Naive thymus-derived CD4-positive, alpha-beta T cell (primary cell): Measurements from ENCODE around the gene ZNF33B. TPM values are rescaled to one million over a fixed set of nuclear protein-coding genes. Genes with fewer than 3 reads are reported as not detected.
A peak's percentile ranks its signal among the peaks of the same experiment; 100 is the strongest.

Experiments used
- ATAC-seq: fragments of 150-1000 bp; cut with Tn5 transposase; 2 replicates; pipeline ENCODE4 v1.10.0; 2021; ENCODE audit warnings: mild to moderate bottlenecking, moderate library complexity
- CTCF ChIA-PET: fragments of 350-600 bp; sonication (Branson Sonifier 250); formaldehyde crosslinking; loops from one replicate; lab custom pipeline; 2021; ENCODE audit warnings: antibody characterized with exemption; lab: Charles Lee
- POLR2A ChIA-PET: fragments of 350-600 bp; sonication (Branson Sonifier 250); formaldehyde crosslinking; loops from one replicate; lab custom pipeline; 2021; ENCODE audit warnings: antibody characterized with exemption, inconsistent platforms; lab: Charles Lee
- DNase-seq, 9 donors: peaks; one replicate each; pipeline versions ENCODE4 v3.0.0 to v3.0.0-alpha.2; 2020 to 2022; ENCODE audit warnings: mixed read lengths in 1 of 9
- H3K27ac ChIP-seq: one replicate; pipeline ENCODE4 v1.7.0; 2013; ENCODE audit warnings: mild to moderate bottlenecking, low read depth, low read length, moderate library complexity
- H3K27me3 ChIP-seq, 2 donors: one replicate each; pipeline ENCODE4 v1.7.0; 2013; ENCODE audit warnings: low read length in 2 of 2, mild to moderate bottlenecking in 2 of 2, moderate library complexity in 2 of 2; ENCODE audit not compliant: control insufficient read depth in 2 of 2, insufficient read depth in 2 of 2
- H3K36me3 ChIP-seq, 3 experiments: 1 replicate in 2 of 3; 2 replicates in 1 of 3; pipeline ENCODE4 v1.7.0; 2013; ENCODE audit warnings: low read length in 3 of 3, mild to moderate bottlenecking in 3 of 3, moderate library complexity in 1 of 3; ENCODE audit not compliant: insufficient read depth in 3 of 3, control insufficient read depth in 2 of 3
- H3K4me1 ChIP-seq, 2 donors: one replicate each; pipeline ENCODE4 v1.7.0; 2013; ENCODE audit warnings: low read length in 2 of 2, mild to moderate bottlenecking in 2 of 2, moderate library complexity in 1 of 2; ENCODE audit not compliant: control insufficient read depth in 2 of 2, insufficient read depth in 2 of 2
- H3K4me3 ChIP-seq: 2 replicates; pipeline ENCODE4 v1.7.0; 2013; ENCODE audit warnings: mild to moderate bottlenecking, low read length
- H3K9me3 ChIP-seq, 3 experiments: 1 replicate in 2 of 3; 2 replicates in 1 of 3; pipeline ENCODE4 v1.7.0; 2013; ENCODE audit warnings: low read length in 3 of 3; ENCODE audit not compliant: control insufficient read depth in 2 of 3
- H3K27ac Mint-ChIP-seq, 9 donors: one replicate each; pipeline ENCODE4 v1.8.0; 2020 to 2022; ENCODE audit warnings: mixed read lengths in 9 of 9, mild to moderate bottlenecking in 8 of 9, moderate library complexity in 5 of 9, inconsistent platforms in 2 of 9
- H3K27me3 Mint-ChIP-seq, 5 donors: one replicate each; pipeline ENCODE4 v1.8.0; 2021 to 2022; ENCODE audit warnings: mixed read lengths in 5 of 5, mild to moderate bottlenecking in 1 of 5
- H3K36me3 Mint-ChIP-seq, 5 donors: one replicate each; pipeline ENCODE4 v1.8.0; 2020 to 2022; ENCODE audit warnings: mixed read lengths in 5 of 5, mild to moderate bottlenecking in 3 of 5, inconsistent platforms in 1 of 5
- H3K4me1 Mint-ChIP-seq, 7 donors: one replicate each; pipeline ENCODE4 v1.8.0; 2020 to 2022; ENCODE audit warnings: mixed read lengths in 7 of 7, mild to moderate bottlenecking in 3 of 7, inconsistent platforms in 1 of 7
- H3K4me3 Mint-ChIP-seq, 10 donors: one replicate each; pipeline ENCODE4 v1.8.0; 2020 to 2022; ENCODE audit warnings: mild to moderate bottlenecking in 10 of 10, mixed read lengths in 10 of 10, moderate library complexity in 6 of 10, inconsistent platforms in 2 of 10
- H3K9me3 Mint-ChIP-seq, 11 donors: one replicate each; pipeline ENCODE4 v1.8.0; 2020 to 2022; ENCODE audit warnings: mixed read lengths in 11 of 11, mild to moderate bottlenecking in 4 of 11, inconsistent platforms in 1 of 11, moderate library complexity in 1 of 11
- intact Hi-C, 2 donors: fragments of 100-400 bp; cut with micrococcal nuclease; formaldehyde crosslinking; loops; one replicate each; pipeline ENCODE4 v1.15.1; 2023
- polyA plus RNA-seq, 2 donors: library from polyadenylated mRNA; unstranded; fragments of 300-500 nt; fragmentation: Illumina TruSeq; gene quantifications; one replicate each; pipeline ENCODE4 v1.2.3, GENCODE V29; 2021
- total RNA-seq, 6 experiments: library from RNA in 5 of 6; stranded (reverse) in 5 of 6; gene quantifications; 1 replicate in 5 of 6; 2 replicates in 1 of 6; pipeline ENCODE4 v1.2.3 and lab custom pipeline; 2021 to 2026

ZNF33B gene
- total and polyA plus RNA-seq, 7 experiments from 2014 or later = 15.6 to 77.1 (median 31.2) TPM

DNA sequence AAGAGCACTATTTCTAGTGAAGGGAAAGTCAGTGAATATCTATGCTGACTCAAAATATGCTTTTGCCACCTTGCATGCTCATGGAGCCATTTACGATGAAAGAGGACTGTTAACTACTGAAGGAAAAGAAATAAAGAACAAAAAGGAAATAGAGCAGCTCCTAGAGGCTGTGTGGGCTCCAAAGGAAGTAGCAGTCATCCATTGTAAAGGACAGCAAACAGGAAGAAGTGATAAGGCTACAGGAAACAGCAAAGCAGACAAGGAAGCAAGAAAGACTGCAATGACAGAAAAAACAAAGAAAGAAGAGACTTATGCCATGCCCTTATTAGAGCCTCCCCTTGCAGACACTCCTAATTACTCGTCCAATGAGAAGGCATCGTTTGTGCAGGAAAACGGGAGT, 12.0 kb upstream of the ZNF33B start:
- peaks cover 0 to 6% (median 0%) of the 10 kb centered on the region in 11 donors for H3K9me3 Mint-ChIP-seq
- H3K27ac Mint-ChIP-seq = peak overlapping the region in 5 of 9 donors; percentile 2 to 71 (median 52)
- intact Hi-C loops = no loop called here
- CTCF ChIA-PET = no interaction called here
- DNase-seq = no peak
- Histone ChIP-seq H3K9me3 (no peaks in the 10 kb centered on the region), H3K27me3 (no peaks in the 10 kb centered on the region), H3K36me3 (no peaks in the 10 kb centered on the region), H3K27ac (no peak overlapping the region), H3K4me1 (peaks cover 0 to 5% of the 10 kb centered on the region in 2 donors), H3K4me3 (no peak overlapping the region)
- peaks cover 7 to 10% (median 8%) of the 10 kb centered on the region in 7 donors for H3K4me1 Mint-ChIP-seq
- no peak for ATAC-seq
- H3K27me3 Mint-ChIP-seq = peaks cover 0 to 16% (median 0%) of the 10 kb centered on the region in 5 donors
- peaks cover 0 to 13% (median 5%) of the 10 kb centered on the region in 5 donors for H3K36me3 Mint-ChIP-seq
- POLR2A ChIA-PET = interaction anchor here (0.7 kb wide), 1 partner anchor 928 kb away, joined by 3 read pairs; no protein-coding TSS in a partner anchor
- H3K4me3 Mint-ChIP-seq = peak overlapping the region in 4 of 10 donors; percentile 0 to 61 (median 9)

DNA sequence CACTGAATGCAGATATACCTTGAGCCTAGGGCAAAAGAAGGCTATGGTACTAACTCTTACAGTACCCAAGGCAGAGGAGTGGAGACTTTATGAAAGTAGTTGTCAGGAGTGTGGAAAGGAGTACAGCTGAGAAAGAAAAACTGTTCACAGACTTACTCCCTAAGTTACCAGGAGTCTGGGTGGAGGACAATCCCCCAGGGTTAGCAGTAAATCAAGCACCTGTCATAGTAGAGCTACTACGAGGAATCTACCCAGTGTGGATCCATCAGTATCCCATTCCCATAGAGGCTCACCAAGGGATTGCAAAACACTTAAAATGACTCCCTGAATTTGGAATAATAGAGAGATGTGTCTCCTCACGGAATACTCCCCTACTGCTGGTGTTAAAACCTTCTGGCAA, 10.1 kb upstream of the ZNF33B start:
- H3K4me3 Mint-ChIP-seq = no peak overlapping the region
- no peak overlapping the region for H3K4me3 ChIP-seq
- no peak overlapping the region for H3K27ac Mint-ChIP-seq
- peaks cover 0 to 16% (median 0%) of the 10 kb centered on the region in 5 donors for H3K27me3 Mint-ChIP-seq
- H3K36me3 ChIP-seq = no peaks in the 10 kb centered on the region
- intact Hi-C loops = no loop called here
- ChIA-PET CTCF (no interaction called here), POLR2A (interaction anchor here (0.6 to 1.9 kb wide), 2 partner anchors 9 to 22 kb away, joined by 3 to 8 read pairs; partner anchors contain the start of gene ZNF33B)
- H3K27me3 ChIP-seq = no peaks in the 10 kb centered on the region
- peaks cover 0 to 6% (median 0%) of the 10 kb centered on the region in 11 donors for H3K9me3 Mint-ChIP-seq
- peaks cover 0 to 14% (median 5%) of the 10 kb centered on the region in 5 donors for H3K36me3 Mint-ChIP-seq
- DNase-seq (no peak), ATAC-seq (no peak)
- H3K4me1 ChIP-seq = peaks cover 0 to 5% of the 10 kb centered on the region in 2 donors
- peaks cover 7 to 10% (median 8%) of the 10 kb centered on the region in 7 donors for H3K4me1 Mint-ChIP-seq
- H3K9me3 ChIP-seq = no peaks in the 10 kb centered on the region
- H3K27ac ChIP-seq = no peak overlapping the region

DNA sequence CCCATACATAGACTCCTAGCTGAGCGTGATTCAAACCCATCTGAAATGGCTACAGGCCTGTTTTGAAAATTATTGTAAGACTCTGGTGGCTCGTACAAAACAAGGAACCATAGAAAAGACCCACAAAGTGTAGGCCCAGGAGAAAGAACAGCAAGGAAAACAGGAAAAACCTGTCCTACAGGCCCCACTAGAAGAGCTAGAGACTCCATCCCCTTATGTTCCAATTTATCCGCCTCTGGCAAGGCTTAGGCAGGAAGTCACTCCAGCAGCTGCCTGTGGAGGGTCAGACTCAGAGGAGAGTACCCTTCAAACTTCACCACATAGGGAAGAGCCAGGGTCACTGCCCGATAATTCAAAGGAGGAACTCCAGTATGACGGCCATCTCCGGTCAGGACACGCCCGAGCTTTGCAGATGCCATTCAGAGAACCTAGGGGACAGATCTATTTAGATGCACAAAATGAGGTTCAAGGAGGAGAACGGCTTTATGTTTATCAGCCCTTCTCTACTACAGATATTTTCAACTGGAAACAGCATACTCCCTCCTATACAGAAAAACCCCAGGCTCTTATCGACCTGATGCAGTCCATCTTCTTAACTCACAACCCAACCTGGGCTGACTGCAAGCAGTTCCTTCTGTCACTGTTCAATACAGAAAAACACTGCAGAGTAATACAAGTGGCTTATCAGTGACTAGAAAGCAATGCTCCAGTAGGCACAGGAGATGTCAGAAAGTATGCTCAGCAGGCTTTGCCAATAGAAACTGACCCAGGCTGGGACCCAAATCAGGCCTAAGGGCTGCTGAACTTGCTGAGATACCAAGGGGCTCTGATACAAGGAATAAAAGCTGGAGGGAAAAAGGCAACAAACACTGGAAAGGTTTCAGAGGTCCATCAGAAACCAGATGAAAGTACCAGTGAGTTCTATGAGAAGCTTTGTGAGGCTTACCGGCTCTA, 8.6 kb upstream of the ZNF33B start:
- no peaks in the 10 kb centered on the region for H3K9me3 ChIP-seq
- intact Hi-C loops = no loop called here
- POLR2A ChIA-PET = interaction anchor here (1.9 kb wide), 1 partner anchor 8 kb away, joined by 8 read pairs; the partner anchor contains the start of gene ZNF33B

DNA sequence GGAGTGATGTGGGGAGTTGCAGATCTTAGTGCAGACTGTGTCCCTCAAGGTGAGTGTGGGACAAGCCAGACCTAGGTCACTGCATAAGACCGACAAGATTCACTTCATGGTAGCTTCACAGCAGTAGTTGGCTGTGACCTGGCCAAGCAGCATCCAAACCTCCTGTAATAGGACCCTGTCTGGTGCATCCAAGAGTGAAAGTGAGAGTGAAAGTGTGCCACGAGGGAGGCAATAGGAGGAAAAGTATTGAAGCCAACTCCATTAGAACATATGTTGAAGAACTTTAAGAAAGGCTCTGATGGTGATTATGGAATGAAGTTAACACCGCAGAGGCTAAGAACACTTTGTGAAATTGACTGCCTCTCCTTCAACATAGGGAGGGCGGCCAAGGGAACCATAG, 7.8 kb upstream of the ZNF33B start:
- H3K4me3 Mint-ChIP-seq = no peak overlapping the region
- Histone ChIP-seq H3K27ac (no peak overlapping the region), H3K4me3 (no peak overlapping the region), H3K9me3 (no peaks in the 10 kb centered on the region), H3K36me3 (no peaks in the 10 kb centered on the region), H3K4me1 (peaks cover 0 to 5% of the 10 kb centered on the region in 2 donors), H3K27me3 (no peaks in the 10 kb centered on the region)
- CTCF ChIA-PET = no interaction called here
- DNase-seq = no peak
- POLR2A ChIA-PET = no interaction called here
- peaks cover 0 to 16% (median 0%) of the 10 kb centered on the region in 5 donors for H3K27me3 Mint-ChIP-seq
- ATAC-seq = no peak
- H3K27ac Mint-ChIP-seq = no peak overlapping the region
- peaks cover 0 to 6% (median 0%) of the 10 kb centered on the region in 11 donors for H3K9me3 Mint-ChIP-seq
- intact Hi-C loops = no loop called here
- H3K4me1 Mint-ChIP-seq = peaks cover 6 to 10% (median 8%) of the 10 kb centered on the region in 7 donors
- H3K36me3 Mint-ChIP-seq = peaks cover 0 to 14% (median 5%) of the 10 kb centered on the region in 5 donors

More for the DNA sequence above, 8.6 kb upstream of the ZNF33B start:
- Histone ChIP-seq H3K4me3 (no peak overlapping the region), H3K27me3 (no peaks in the 10 kb centered on the region), H3K36me3 (no peaks in the 10 kb centered on the region), H3K27ac (no peak overlapping the region), H3K4me1 (peaks cover 0 to 5% of the 10 kb centered on the region in 2 donors)
- peaks cover 0 to 16% (median 0%) of the 10 kb centered on the region in 5 donors for H3K27me3 Mint-ChIP-seq
- peaks cover 6 to 10% (median 8%) of the 10 kb centered on the region in 7 donors for H3K4me1 Mint-ChIP-seq
- H3K36me3 Mint-ChIP-seq = peaks cover 0 to 14% (median 5%) of the 10 kb centered on the region in 5 donors
- no peak overlapping the region for H3K4me3 Mint-ChIP-seq
- peak overlapping the region in 1 of 9 donors; percentile 22 for H3K27ac Mint-ChIP-seq
- peaks cover 0 to 6% (median 0%) of the 10 kb centered on the region in 11 donors for H3K9me3 Mint-ChIP-seq
- ATAC-seq (no peak), DNase-seq (no peak)
- CTCF ChIA-PET = no interaction called here

DNA sequence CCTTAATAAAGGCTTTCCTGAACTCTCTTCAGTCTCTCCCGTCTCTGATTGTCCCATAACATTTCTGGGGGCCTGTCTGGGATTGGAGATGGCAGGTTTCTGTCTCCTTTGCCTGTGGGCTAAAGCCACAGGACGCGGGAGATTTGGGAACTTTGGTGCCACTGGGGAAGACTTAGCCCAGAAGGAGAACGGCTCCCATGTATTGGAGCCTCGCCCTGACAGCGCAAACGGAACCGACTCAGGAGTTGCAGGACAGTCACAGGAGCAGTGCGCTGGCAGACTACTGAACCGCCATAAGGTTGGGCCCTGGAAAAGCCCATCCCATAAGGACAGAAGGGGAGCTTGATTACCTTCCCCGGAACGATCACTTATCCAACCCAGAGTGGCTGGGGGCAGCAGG, 7.1 kb upstream of the ZNF33B start:
- Histone ChIP-seq H3K27me3 (no peaks in the 10 kb centered on the region), H3K4me3 (no peak overlapping the region), H3K4me1 (peaks cover 0 to 4% of the 10 kb centered on the region in 2 donors), H3K36me3 (no peaks in the 10 kb centered on the region), H3K9me3 (no peaks in the 10 kb centered on the region), H3K27ac (no peak overlapping the region)
- Mint-ChIP-seq H3K4me3 (no peak overlapping the region), H3K9me3 (peaks cover 0 to 4% (median 0%) of the 10 kb centered on the region in 11 donors), H3K4me1 (peaks cover 5 to 12% (median 6%) of the 10 kb centered on the region in 7 donors), H3K27me3 (peaks cover 0 to 16% (median 0%) of the 10 kb centered on the region in 5 donors), H3K36me3 (peaks cover 0 to 14% (median 4%) of the 10 kb centered on the region in 5 donors), H3K27ac (peak overlapping the region in 1 of 9 donors; percentile 51)
- ChIA-PET CTCF (no interaction called here), POLR2A (no interaction called here)
- no peak for ATAC-seq
- intact Hi-C loops = no loop called here
- no peak for DNase-seq

DNA sequence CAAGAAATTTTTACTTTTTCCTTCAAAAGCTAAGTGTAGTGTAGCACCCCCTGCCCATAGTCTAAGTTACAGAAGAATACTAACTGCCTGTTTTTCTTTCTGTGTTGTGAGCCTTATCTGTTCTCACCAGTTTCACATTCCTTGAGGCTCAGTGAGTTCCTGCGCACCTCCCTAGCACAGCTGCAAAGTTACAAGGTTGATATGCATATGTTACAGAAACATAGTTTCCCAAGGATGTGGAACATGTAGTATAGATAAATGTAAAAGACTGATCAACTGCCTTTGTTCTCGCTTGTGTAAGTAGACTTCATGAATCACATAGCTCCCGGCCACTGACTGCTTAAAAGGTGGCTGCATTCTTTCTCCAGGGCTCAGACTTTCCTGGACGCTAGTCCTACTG, 6.7 kb upstream of the ZNF33B start:
- H3K4me1 Mint-ChIP-seq = peaks cover under 1 to 10% (median 2%) of the 10 kb centered on the region in 7 donors
- Histone ChIP-seq H3K4me3 (no peak overlapping the region), H3K27ac (no peak overlapping the region), H3K9me3 (no peaks in the 10 kb centered on the region), H3K4me1 (peaks cover 0 to under 1% of the 10 kb centered on the region in 2 donors), H3K27me3 (no peaks in the 10 kb centered on the region), H3K36me3 (no peaks in the 10 kb centered on the region)
- no peak for DNase-seq
- intact Hi-C loops = no loop called here
- CTCF ChIA-PET = no interaction called here
- no peak overlapping the region for H3K27ac Mint-ChIP-seq
- ATAC-seq = no peak
- no peak overlapping the region for H3K4me3 Mint-ChIP-seq
- H3K27me3 Mint-ChIP-seq = peaks cover 0 to 16% (median 0%) of the 10 kb centered on the region in 5 donors
- H3K36me3 Mint-ChIP-seq = peaks cover 0 to 14% (median 3%) of the 10 kb centered on the region in 5 donors
- POLR2A ChIA-PET = interaction anchor here (0.6 kb wide), 1 partner anchor 150 kb away, joined by 3 read pairs; no protein-coding TSS in a partner anchor
- peaks cover 0 to under 1% (median 0%) of the 10 kb centered on the region in 11 donors for H3K9me3 Mint-ChIP-seq
